HepG2 (cell line): Measurements from ENCODE around the gene RBBP8NL. TPM values are rescaled to one million over a fixed set of nuclear protein-coding genes. Genes with fewer than 3 reads are reported as not detected.
A peak's percentile ranks its signal among the peaks of the same experiment; 100 is the strongest.

ENCODE experiments used
- HES4 ChIP-seq: sonication (generic); formaldehyde crosslinking; IDR thresholded peaks from 2 replicates; pipeline ENCODE4 v1.9.0; 2021; ENCODE audit warnings: mild to moderate bottlenecking, missing genetic modification reagents, borderline replicate concordance
- HNRNPH1 ChIP-seq: fragments of 200-400 bp; formaldehyde crosslinking; optimal IDR thresholded peaks from 2 replicates; pipeline ENCODE3; 2017; ENCODE audit warnings: mild to moderate bottlenecking, low read depth, low read length
- JUNB ChIP-seq: sonication (generic); formaldehyde crosslinking; IDR thresholded peaks from 2 replicates; pipeline ENCODE4 v1.8.0; 2022; ENCODE audit warnings: missing genetic modification reagents, mild to moderate bottlenecking, borderline replicate concordance
- POLR2A ChIP-seq, 2 experiments: IDR thresholded peaks; 2 replicates each; pipeline ENCODE4 v1.6.1; 2011; ENCODE audit warnings: low read depth in 2 of 2, low read length in 2 of 2, mild to moderate bottlenecking in 1 of 2, moderate library complexity in 1 of 2; ENCODE audit not compliant: insufficient read depth in 1 of 2
- PRDM10 ChIP-seq: sonication (generic); formaldehyde crosslinking; IDR thresholded peaks from 2 replicates; pipeline ENCODE4 v1.4.0; 2020; ENCODE audit warnings: low read depth, missing genetic modification reagents
- PRDM15 ChIP-seq: sonication (generic); formaldehyde crosslinking; IDR thresholded peaks from 2 replicates; pipeline ENCODE4 v1.4.0; 2020; ENCODE audit warnings: missing genetic modification reagents
- PTBP1 ChIP-seq: fragments of 200-400 bp; formaldehyde crosslinking; IDR thresholded peaks from 2 replicates; pipeline ENCODE4 v1.6.1; 2018; ENCODE audit warnings: low read length, low read depth; ENCODE audit not compliant: poor library complexity, severe bottlenecking
- TFDP1 ChIP-seq: IDR thresholded peaks from 2 replicates; pipeline ENCODE4 v1.6.1; 2016; ENCODE audit warnings: missing compliant biosample characterization, missing genetic modification reagents, borderline replicate concordance
- ZBTB42 ChIP-seq: sonication (generic); formaldehyde crosslinking; IDR thresholded peaks from 2 replicates; pipeline ENCODE4 v1.5.0; 2020; ENCODE audit warnings: mild to moderate bottlenecking, missing genetic modification reagents
- ZFP62 ChIP-seq: sonication (generic); formaldehyde crosslinking; IDR thresholded peaks from 2 replicates; pipeline ENCODE4 v1.4.0; 2020; ENCODE audit warnings: missing genetic modification reagents
- ZKSCAN5 ChIP-seq: sonication (generic); formaldehyde crosslinking; IDR thresholded peaks from 2 replicates; pipeline ENCODE4 v1.5.1; 2020; ENCODE audit warnings: mild to moderate bottlenecking, missing genetic modification reagents
- ZNF430 ChIP-seq: sonication (generic); formaldehyde crosslinking; IDR thresholded peaks from 2 replicates; pipeline ENCODE4 v1.9.0; 2021; ENCODE audit warnings: mild to moderate bottlenecking, missing genetic modification reagents
- ZNF570 ChIP-seq: sonication (generic); formaldehyde crosslinking; IDR thresholded peaks from 2 replicates; pipeline ENCODE4 v1.4.0; 2020; ENCODE audit warnings: mild to moderate bottlenecking, missing genetic modification reagents, borderline replicate concordance
- ZNF576 ChIP-seq: sonication (generic); formaldehyde crosslinking; IDR thresholded peaks from 2 replicates; pipeline ENCODE4 v1.4.0; 2020; ENCODE audit warnings: mild to moderate bottlenecking, missing genetic modification reagents
- ZNF616 ChIP-seq: sonication (generic); formaldehyde crosslinking; IDR thresholded peaks from 2 replicates; pipeline ENCODE4 v1.5.0; 2020; ENCODE audit warnings: low read depth, mild to moderate bottlenecking, missing genetic modification reagents
- polyA plus RNA-seq, 8 experiments: library from polyadenylated mRNA; depleted of rRNA in 3 of 8; stranded (reverse) in 7 of 8; unstranded in 1 of 8; fragments of >200 nt; fragmentation: Illumina TruSeq in 4 of 8; extraction: Trizol in 4 of 8; gene quantifications; 2 replicates each; pipeline versions ENCODE4 v1.2.1 to v1.2.3, GENCODE V29; 2011 to 2016; ENCODE audit warnings: low read depth in 4 of 8, missing spikeins in 1 of 8, mixed read lengths in 1 of 8; ENCODE audit not compliant: insufficient read depth in 1 of 8
- total RNA-seq, 5 experiments: library from RNA; depleted of rRNA; stranded (reverse); fragments of >200 nt; fragmentation: Illumina TruSeq; extraction: Trizol; gene quantifications; 2 replicates each; pipeline ENCODE4 v1.2.3, GENCODE V29; 2016; ENCODE audit warnings: low read depth in 1 of 5
- TF ChIP-seq, protein P1 (sequence below): sonication (generic); formaldehyde crosslinking; conservative IDR thresholded peaks from 2 replicates; pipeline ENCODE4 v1.4.0; 2020; ENCODE audit warnings: missing genetic modification reagents
- TF ChIP-seq, protein P2 (sequence below): sonication (generic); formaldehyde crosslinking; IDR thresholded peaks from 2 replicates; pipeline ENCODE4 v1.5.0; 2020; ENCODE audit warnings: missing genetic modification reagents, mild to moderate bottlenecking, borderline replicate concordance

Gene RBBP8NL
- total and polyA plus RNA-seq, 2 of the 13 experiments (the other 11 are each of a cell fraction or from before 2014, with no cell fraction given), result 0.69 to 0.86 TPM

- no peak for TF ChIP-seq ZFP62 (CRISPR knock-in tag)
- peak; percentile 69; the same call in 1 of the 2 replicates for TF ChIP-seq ZKSCAN5
- peak; percentile 17 for TF ChIP-seq PTBP1
- TF ChIP-seq POLR2A (IDR thresholded peaks at IDR 0.05; ENCODE audit: insufficient read depth in 1 of 2, low read depth in 2 of 2, low read length in 2 of 2), result no peak
- peak; percentile 79; the same call in 1 of the 2 replicates for TF ChIP-seq HES4 (CRISPR knock-in tag)
- TF ChIP-seq ZNF616 (CRISPR knock-in tag), result 0 out of 2 replicates have a peak, but pooled peaks have one; percentile 60
- TF ChIP-seq, protein P1, sequence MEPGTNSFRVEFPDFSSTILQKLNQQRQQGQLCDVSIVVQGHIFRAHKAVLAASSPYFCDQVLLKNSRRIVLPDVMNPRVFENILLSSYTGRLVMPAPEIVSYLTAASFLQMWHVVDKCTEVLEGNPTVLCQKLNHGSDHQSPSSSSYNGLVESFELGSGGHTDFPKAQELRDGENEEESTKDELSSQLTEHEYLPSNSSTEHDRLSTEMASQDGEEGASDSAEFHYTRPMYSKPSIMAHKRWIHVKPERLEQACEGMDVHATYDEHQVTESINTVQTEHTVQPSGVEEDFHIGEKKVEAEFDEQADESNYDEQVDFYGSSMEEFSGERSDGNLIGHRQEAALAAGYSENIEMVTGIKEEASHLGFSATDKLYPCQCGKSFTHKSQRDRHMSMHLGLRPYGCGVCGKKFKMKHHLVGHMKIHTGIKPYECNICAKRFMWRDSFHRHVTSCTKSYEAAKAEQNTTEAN (CRISPR knock-in tag), result no peak
- 0 out of 2 replicates have a peak, but pooled peaks have one; percentile 21 for TF ChIP-seq ZNF430
- TF ChIP-seq JUNB (CRISPR knock-in tag), result no peak
- TF ChIP-seq, protein P2, sequence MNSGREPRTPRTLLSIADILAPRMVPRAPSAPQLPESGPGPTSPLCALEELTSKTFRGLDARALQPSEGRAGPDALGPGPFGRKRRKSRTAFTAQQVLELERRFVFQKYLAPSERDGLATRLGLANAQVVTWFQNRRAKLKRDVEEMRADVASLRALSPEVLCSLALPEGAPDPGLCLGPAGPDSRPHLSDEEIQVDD (CRISPR knock-in tag), result no peak
- peak; percentile 86; the same call in 1 of the 2 replicates for TF ChIP-seq ZNF576
- no peak for TF ChIP-seq HNRNPH1
- no peak for TF ChIP-seq ZNF570 (CRISPR knock-in tag)
- TF ChIP-seq ZBTB42 (CRISPR knock-in tag), result peak; percentile 86; the same call in 1 of the 2 replicates
- TF ChIP-seq TFDP1 (CRISPR knock-in tag), result no peak
- no peak for TF ChIP-seq PRDM15 (CRISPR knock-in tag)
- no peak for TF ChIP-seq PRDM10 (CRISPR knock-in tag)
Measured at GRCh38 chr20:62412194-62413024, 14.9 kb downstream of the RBBP8NL start (continued).
